Spinal cord (tissue), 10 donors: ENCODE data around the gene IGFBP6. TPM values are rescaled to one million over a fixed set of nuclear protein-coding genes. Genes with fewer than 3 reads are reported as not detected.
"Not testable (repeated sequence)": the region's sequence is repeated elsewhere in the genome, so short reads cannot be mapped to it uniquely, and the experiment has no call there.

Experiments
- DNase-seq, 6 donors: peaks; one replicate each; pipeline versions ENCODE4 v3.0.0 to v3.0.0-alpha.2; 2013 to 2015; ENCODE audit warnings: low spot score in 6 of 6, low read depth in 4 of 6
- H3K27ac ChIP-seq: one replicate; pipeline ENCODE4 v1.5.1; 2013; ENCODE audit warnings: low read depth, low read length, control low read depth
- H3K27me3 ChIP-seq: one replicate; pipeline ENCODE4 v1.6.1; 2013; ENCODE audit warnings: low read length; ENCODE audit not compliant: control insufficient read depth, insufficient read depth
- H3K36me3 ChIP-seq: one replicate; pipeline ENCODE4 v1.6.1; 2013; ENCODE audit warnings: low read length; ENCODE audit not compliant: control insufficient read depth, insufficient read depth
- H3K4me1 ChIP-seq: one replicate; pipeline ENCODE4 v1.6.1; 2013; ENCODE audit warnings: low read length; ENCODE audit not compliant: control insufficient read depth, insufficient read depth
- H3K4me3 ChIP-seq: one replicate; pipeline ENCODE4 v1.5.1; 2013; ENCODE audit warnings: low read depth, low read length, control low read depth
- H3K9me3 ChIP-seq: one replicate; pipeline ENCODE4 v1.6.1; 2013; ENCODE audit warnings: low read length; ENCODE audit not compliant: control insufficient read depth, insufficient read depth
- WGBS: methylation state at CpG from one replicate; pipeline ENCODE4 v1.1.5; 2013; ENCODE audit warnings: missing lambda C conversion rate; ENCODE audit not compliant: insufficient coverage; 5-methylcytosine and 5-hydroxymethylcytosine counted together
- polyA plus RNA-seq, 2 donors: library from polyadenylated mRNA; unstranded; fragments of 120-200 nt; gene quantifications; one replicate each; pipeline ENCODE4 v1.2.1, GENCODE V29; 2013; ENCODE audit not compliant: insufficient read length in 2 of 2
- total RNA-seq, 2 donors: library from RNA; depleted of rRNA in 1 of 2; stranded (reverse); fragments of 120-200 nt in 1 of 2; fragments of >200 nt in 1 of 2; gene quantifications; one replicate each; pipeline versions ENCODE4 v1.2.3 to v1.2.4, GENCODE V29; 2013 to 2014
- donor health status: healthy.

The IGFBP6 gene
- total and polyA plus RNA-seq, 4 donors = 33.5 to 149 (median 85.8) TPM

- peaks cover 30% of the 10 kb centered on the region for H3K36me3 ChIP-seq
- no peaks in the 10 kb centered on the region for H3K9me3 ChIP-seq
- H3K27me3 ChIP-seq = no peaks in the 10 kb centered on the region
- peaks cover 21% of the 10 kb centered on the region for H3K4me1 ChIP-seq
- peak; percentile 95 to 99 (median 97) for DNase-seq
- under 1% methylated on average over 61 of the region's 67 CpGs for WGBS
- H3K4me3 ChIP-seq = peak within 1 kb of the TSS; percentile 78
- peak within 1 kb of the TSS; percentile 96 for H3K27ac ChIP-seq
These were observed 18.0 kb upstream of the IGFBP6 start, which contains the start of gene SPRYD3 for GRCh38 chr12:53079226-53080117. SPRYD3 (minus strand) TSS chr12:53079390; CDS start chr12:53079333, 57 bp downstream.

- Histone ChIP-seq H3K4me3 (no peak overlapping the region), H3K36me3 (no peaks in the 10 kb centered on the region), H3K27ac (no peak overlapping the region), H3K9me3 (no peaks in the 10 kb centered on the region), H3K27me3 (no peaks in the 10 kb centered on the region), H3K4me1 (peaks cover 18% of the 10 kb centered on the region)
- WGBS = no CpG with 5 or more reads among the region's 2 CpGs
- no peak for DNase-seq
These were observed 14.8 kb upstream of the IGFBP6 start for GRCh38 chr12:53082637-53083175.

DNA sequence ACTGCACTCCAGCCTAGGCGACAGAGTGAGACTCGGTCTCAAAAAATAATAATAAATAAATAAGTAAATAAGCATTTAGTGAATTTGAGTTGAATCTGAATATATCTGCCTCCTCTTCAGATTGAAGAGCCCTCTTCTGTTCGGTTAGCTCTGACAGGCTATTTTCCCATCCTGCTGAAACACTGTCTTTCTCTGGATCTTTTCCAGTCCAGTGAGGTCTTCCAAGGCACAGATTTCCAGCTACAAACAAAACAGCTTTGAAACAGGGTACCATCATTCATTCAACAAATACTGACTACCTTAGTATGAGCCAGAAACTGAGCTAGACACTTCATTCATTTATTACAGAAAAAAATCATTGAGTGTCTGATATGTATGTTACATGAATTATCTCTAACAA is 11.1 kb upstream of the IGFBP6 start:
- no peak overlapping the region for H3K4me3 ChIP-seq
- H3K9me3 ChIP-seq = no peaks in the 10 kb centered on the region
- WGBS = 25% methylated on average over 1 of the region's 3 CpGs
- H3K27me3 ChIP-seq = no peaks in the 10 kb centered on the region
- no peak for DNase-seq
- H3K36me3 ChIP-seq = no peaks in the 10 kb centered on the region
- no peaks in the 10 kb centered on the region for H3K4me1 ChIP-seq
- H3K27ac ChIP-seq = no peak overlapping the region

GRCh38 chr12:53090105-53090504 is 7.4 kb upstream of the IGFBP6 start:
- no peak overlapping the region for H3K4me3 ChIP-seq

DNA sequence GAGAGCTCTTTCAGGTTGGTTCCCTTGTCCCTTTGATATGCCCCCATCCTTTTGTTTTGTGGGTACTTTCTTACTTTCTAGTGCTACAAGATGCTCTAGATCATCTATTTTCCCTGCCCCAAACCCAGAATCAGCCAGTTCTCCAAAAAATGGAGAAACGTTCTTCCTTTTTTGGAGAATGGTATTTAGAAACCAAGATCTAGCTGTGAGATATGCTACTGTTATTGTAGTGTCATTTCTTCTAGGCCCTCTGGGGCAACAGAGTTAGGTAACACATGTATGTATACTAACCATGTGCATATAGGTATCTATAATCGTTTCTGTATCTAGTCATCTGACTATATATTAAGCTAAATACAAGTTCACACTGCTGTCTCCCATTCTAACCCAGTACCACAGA is 6.9 kb upstream of the IGFBP6 start:
- H3K36me3 ChIP-seq = no peaks in the 10 kb centered on the region
- no peak overlapping the region for H3K27ac ChIP-seq
- H3K27me3 ChIP-seq = no peaks in the 10 kb centered on the region
- no peaks in the 10 kb centered on the region for H3K9me3 ChIP-seq
- WGBS = no CpG with 5 or more reads among the region's 2 CpGs
- no peak for DNase-seq
- H3K4me1 ChIP-seq = no peaks in the 10 kb centered on the region
- H3K4me3 ChIP-seq = no peak overlapping the region

More at GRCh38 chr12:53090105-53090504, 7.4 kb upstream of the IGFBP6 start:
- no peak for DNase-seq
- no peaks in the 10 kb centered on the region for H3K9me3 ChIP-seq
- no peaks in the 10 kb centered on the region for H3K36me3 ChIP-seq
- 87% methylated on average over 5 of the region's 6 CpGs for WGBS
- H3K27ac ChIP-seq = no peak overlapping the region
- H3K27me3 ChIP-seq = no peaks in the 10 kb centered on the region
- no peaks in the 10 kb centered on the region for H3K4me1 ChIP-seq

GRCh38 chr12:53091756-53092155 is 5.7 kb upstream of the IGFBP6 start:
- Histone ChIP-seq H3K4me3 (no peak overlapping the region), H3K4me1 (peaks cover 9% of the 10 kb centered on the region), H3K27ac (no peak overlapping the region), H3K9me3 (no peaks in the 10 kb centered on the region), H3K36me3 (no peaks in the 10 kb centered on the region), H3K27me3 (peaks cover 6% of the 10 kb centered on the region)
- WGBS = 78% methylated on average over 3 of the region's 6 CpGs
- no peak for DNase-seq

GRCh38 chr12:53093777-53094393 is 3.6 kb upstream of the IGFBP6 start:
- peaks cover 30% of the 10 kb centered on the region for H3K4me1 ChIP-seq
- no peak overlapping the region for H3K4me3 ChIP-seq
- peaks cover 6% of the 10 kb centered on the region for H3K27me3 ChIP-seq
- no peaks in the 10 kb centered on the region for H3K36me3 ChIP-seq
- WGBS = 61% methylated on average over 4 of the region's 6 CpGs
- no peaks in the 10 kb centered on the region for H3K9me3 ChIP-seq
- DNase-seq = no peak
- H3K27ac ChIP-seq = no peak overlapping the region

DNA sequence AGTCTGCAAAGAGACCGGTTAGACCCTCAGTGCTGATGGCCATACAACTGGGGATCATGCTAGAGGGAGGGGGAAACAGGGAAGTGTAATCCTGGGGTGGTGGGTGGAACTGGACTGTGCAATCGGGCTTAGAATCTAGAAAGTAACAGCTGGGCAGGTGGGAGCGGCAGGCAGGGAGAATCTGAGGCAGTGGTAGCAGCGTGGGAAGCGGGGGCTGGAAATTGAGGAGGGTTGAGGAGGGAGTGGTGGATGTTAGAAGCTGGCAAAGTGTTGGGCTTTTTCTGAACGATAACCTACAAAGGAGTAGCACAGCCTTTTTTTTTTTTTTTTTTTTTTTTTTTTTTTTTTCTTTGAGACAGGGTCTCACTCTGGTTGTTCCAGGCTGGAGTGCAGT is 3.1 kb upstream of the IGFBP6 start:
- no peak for DNase-seq
- no peaks in the 10 kb centered on the region for H3K9me3 ChIP-seq
- H3K27ac ChIP-seq = no peak overlapping the region
- no peaks in the 10 kb centered on the region for H3K36me3 ChIP-seq
- H3K4me1 ChIP-seq = peaks cover 35% of the 10 kb centered on the region
- H3K4me3 ChIP-seq = no peak overlapping the region
- 70% methylated on average over 2 of the region's 6 CpGs for WGBS
- peaks cover 6% of the 10 kb centered on the region for H3K27me3 ChIP-seq

- H3K4me1 ChIP-seq = peaks cover 36% of the 10 kb centered on the region
- DNase-seq, H3K4me3 ChIP-seq, H3K9me3 ChIP-seq, H3K27me3 ChIP-seq, H3K27ac ChIP-seq, H3K36me3 ChIP-seq: not testable (repeated sequence)
- 100% methylated on average over 2 of the region's 5 CpGs for WGBS
These were observed 2.5 kb upstream of the IGFBP6 start for GRCh38 chr12:53094796-53095595.
